ENCODE results near the gene RINL. TPM values are rescaled to one million over a fixed set of nuclear protein-coding genes. Genes with fewer than 3 reads are reported as not detected.

Gene RINL
- total RNA-seq, 1 donor, result 1.3 TPM

- H3K4me3 ChIP-seq (ENCODE audit: low read depth, low read length), result no peak overlapping the region
- no peak for DNase-seq (ENCODE audit: low read depth)
- TF ChIP-seq CTCF (IDR thresholded peaks at IDR 0.05; ENCODE audit: insufficient read depth, low read depth, low read length), result no peak
Measured at GRCh38 chr19:38919837-38920601, 41.9 kb upstream of the RINL start.

GRCh38 chr19:38918526-38918925, 40.5 kb upstream of the RINL start:
- H3K4me3 ChIP-seq (ENCODE audit: low read depth, low read length), result no peak overlapping the region
- DNase-seq (ENCODE audit: low read depth), result no peak
- no peak for TF ChIP-seq CTCF (IDR thresholded peaks at IDR 0.05; ENCODE audit: insufficient read depth, low read depth, low read length)

GRCh38 chr19:38917921-38918491, 39.9 kb upstream of the RINL start:
- peak; percentile 30 for DNase-seq (ENCODE audit: low read depth)
- H3K4me3 ChIP-seq (ENCODE audit: low read depth, low read length), result no peak overlapping the region
- peak; percentile 38 for TF ChIP-seq CTCF (IDR thresholded peaks at IDR 0.05; ENCODE audit: insufficient read depth, low read depth, low read length)

GRCh38 chr19:38917516-38917915, 39.4 kb upstream of the RINL start:
- H3K4me3 ChIP-seq (ENCODE audit: low read depth, low read length), result no peak overlapping the region
- DNase-seq (ENCODE audit: low read depth), result no peak
- TF ChIP-seq CTCF (IDR thresholded peaks at IDR 0.05; ENCODE audit: insufficient read depth, low read depth, low read length), result no peak

GRCh38 chr19:38915329-38916321, 37.5 kb upstream of the RINL start:
- no peak for TF ChIP-seq CTCF (IDR thresholded peaks at IDR 0.05; ENCODE audit: insufficient read depth, low read depth, low read length)
- DNase-seq (ENCODE audit: low read depth), result no peak
- H3K4me3 ChIP-seq (ENCODE audit: low read depth, low read length), result no peak overlapping the region

GRCh38 chr19:38913958-38914357, 35.9 kb upstream of the RINL start:
- TF ChIP-seq CTCF (IDR thresholded peaks at IDR 0.05; ENCODE audit: insufficient read depth, low read depth, low read length), result no peak
- no peak overlapping the region for H3K4me3 ChIP-seq (ENCODE audit: low read depth, low read length)
- no peak for DNase-seq (ENCODE audit: low read depth)

Measured in fibroblast of villous mesenchyme (primary cell).